Measurements from ENCODE around the gene WDR44. TPM values are rescaled to one million over a fixed set of nuclear protein-coding genes. Genes with fewer than 3 reads are reported as not detected.

WDR44 gene
- total RNA-seq, 1 donor from 2014 or later: 5.9 TPM

DNA sequence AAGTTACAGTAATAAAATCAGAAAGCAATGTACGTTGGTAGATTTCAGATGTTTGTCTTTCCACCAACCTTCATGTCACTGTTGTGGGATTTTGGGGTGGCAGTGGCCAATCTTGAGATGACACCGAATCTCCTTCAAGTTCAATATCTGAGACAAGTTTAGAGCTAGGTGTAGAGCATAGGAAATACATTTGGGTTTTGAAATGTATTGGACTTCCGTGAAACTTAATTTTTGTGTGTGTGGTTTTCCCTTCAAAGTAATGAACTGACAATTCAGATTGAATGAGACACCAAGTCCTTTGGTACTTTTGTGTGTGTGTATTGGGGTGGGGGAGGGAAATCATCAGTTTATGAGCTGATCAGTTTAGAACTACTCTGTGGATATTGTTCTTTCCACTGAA is 1.8 kb downstream of the WDR44 start:
- no peaks in the 10 kb centered on the region for H3K36me3 ChIP-seq
- H3K4me3 ChIP-seq: peak overlapping the region; percentile 5 to 89
- H3K27me3 ChIP-seq: no peaks in the 10 kb centered on the region
- peaks cover 3 to 4% of the 10 kb centered on the region in 2 donors for H3K4me1 ChIP-seq
- no peak overlapping the region for H3K27ac ChIP-seq
- DNase-seq (ENCODE audit: low spot score in 2 of 2): no peak
- intact Hi-C loops (cut with DNase I): loop anchor here (5.0 to 10.0 kb wide), 4 partner anchors 233 to 1507 kb away; partner anchors contain the start of genes IL13RA1, KLHL13 and UPF3B
- TF ChIP-seq CTCF (IDR thresholded peaks at IDR 0.05): no peak
- H3K9me3 ChIP-seq: no peaks in the 10 kb centered on the region

DNA sequence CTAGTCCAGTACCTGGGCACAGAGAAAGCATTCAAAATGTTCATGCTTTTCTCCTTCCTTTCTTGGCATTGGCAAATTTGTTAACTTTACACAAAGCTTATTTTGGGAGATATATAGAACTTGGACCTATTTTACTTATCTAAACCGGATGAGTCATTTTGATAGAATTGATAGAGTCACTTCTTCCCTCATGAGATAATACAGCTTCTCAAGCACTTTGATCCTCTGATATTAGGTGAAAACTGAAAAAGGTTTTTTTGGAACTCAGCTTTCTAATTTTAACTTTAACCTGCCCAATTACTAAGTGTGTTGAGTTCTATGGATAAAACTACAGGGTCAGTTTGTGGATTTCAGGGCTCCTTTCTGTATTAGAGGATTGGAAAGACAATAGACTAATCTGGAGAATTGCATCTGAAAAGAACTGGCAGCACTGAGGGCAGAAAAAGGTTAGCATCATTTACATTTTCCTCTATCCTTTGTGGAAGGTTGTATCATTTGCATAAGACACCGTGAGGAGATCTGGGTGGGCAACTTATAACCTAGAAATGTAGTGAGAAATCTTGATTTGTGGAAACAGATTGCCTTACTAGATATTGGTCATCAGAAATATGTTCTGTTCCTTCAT is 2.4 kb downstream of the WDR44 start:
- no peaks in the 10 kb centered on the region for H3K9me3 ChIP-seq
- no peak for TF ChIP-seq CTCF (IDR thresholded peaks at IDR 0.05)
- peak overlapping the region; percentile 5 to 89 for H3K4me3 ChIP-seq
- intact Hi-C loops (cut with DNase I): loop anchor here (5.0 to 10.0 kb wide), 4 partner anchors 233 to 1507 kb away; partner anchors contain the start of genes IL13RA1, KLHL13 and UPF3B
- peaks cover 3 to 4% of the 10 kb centered on the region in 2 donors for H3K4me1 ChIP-seq
- DNase-seq (ENCODE audit: low spot score in 2 of 2): no peak
- H3K36me3 ChIP-seq: no peaks in the 10 kb centered on the region
- H3K27ac ChIP-seq: no peak overlapping the region
- H3K27me3 ChIP-seq: no peaks in the 10 kb centered on the region

DNA sequence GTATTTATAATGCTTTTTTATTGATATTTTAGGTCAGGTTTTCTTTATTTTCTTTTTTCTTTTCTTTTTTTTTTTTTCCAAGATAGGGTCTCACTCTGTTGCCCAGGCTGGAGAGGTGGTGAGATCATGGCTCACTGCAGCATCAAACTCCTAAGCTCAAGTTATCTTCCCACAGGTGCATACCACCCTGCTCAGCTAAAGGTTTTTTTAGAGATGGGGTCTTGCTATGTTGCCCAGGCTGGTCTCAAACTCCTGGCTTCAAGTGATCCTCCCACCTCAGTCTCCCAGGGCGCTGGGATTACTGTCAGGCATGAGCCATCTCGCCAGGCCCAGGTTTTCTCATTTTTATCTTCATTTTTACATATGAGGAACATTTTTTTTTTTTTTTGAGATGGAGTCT is 3.3 kb downstream of the WDR44 start:
- DNase-seq (ENCODE audit: low spot score in 2 of 2): no peak
- intact Hi-C loops (cut with DNase I): loop anchor here (5.0 to 10.0 kb wide), 4 partner anchors 234 to 1506 kb away; partner anchors contain the start of genes IL13RA1, KLHL13 and UPF3B
- H3K27ac ChIP-seq: no peak overlapping the region
- H3K36me3 ChIP-seq: no peaks in the 10 kb centered on the region
- H3K4me1 ChIP-seq: peaks cover 3 to 4% of the 10 kb centered on the region in 2 donors
- no peaks in the 10 kb centered on the region for H3K9me3 ChIP-seq
- H3K4me3 ChIP-seq: no peak overlapping the region
- TF ChIP-seq CTCF (IDR thresholded peaks at IDR 0.05): no peak
- no peaks in the 10 kb centered on the region for H3K27me3 ChIP-seq

GRCh38 chrX:118350221-118350620 is 4.3 kb downstream of the WDR44 start:
- Histone ChIP-seq H3K9me3 (no peaks in the 10 kb centered on the region), H3K27ac (peak overlapping the region; percentile 24 to 57), H3K27me3 (no peaks in the 10 kb centered on the region), H3K36me3 (no peaks in the 10 kb centered on the region), H3K4me3 (no peak overlapping the region), H3K4me1 (peaks cover 3 to 4% of the 10 kb centered on the region in 2 donors)
- TF ChIP-seq CTCF (IDR thresholded peaks at IDR 0.05): no peak
- intact Hi-C loops (cut with DNase I): no loop called here
- no peak for DNase-seq (ENCODE audit: low spot score in 2 of 2)

DNA sequence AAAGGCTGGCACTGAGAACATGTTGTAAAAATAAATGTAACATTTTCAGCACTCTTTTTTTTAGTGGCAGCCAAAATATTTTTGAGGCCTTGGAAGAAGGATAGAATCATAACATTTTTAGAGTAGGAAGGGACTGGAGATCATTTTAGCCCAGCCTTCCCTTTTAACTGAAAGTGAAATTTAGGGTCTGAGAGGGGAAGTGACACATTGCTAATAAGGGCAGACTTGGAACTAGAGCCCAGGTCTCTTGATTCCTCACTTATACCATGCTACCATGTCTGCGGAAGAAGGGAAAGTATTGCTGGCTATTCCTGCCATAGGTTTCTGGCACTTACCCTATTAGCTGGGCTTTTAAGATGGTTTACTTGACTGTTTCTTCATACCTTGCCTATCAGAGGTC is 4.8 kb downstream of the WDR44 start:
- DNase-seq (ENCODE audit: low spot score in 2 of 2): no peak
- Histone ChIP-seq H3K9me3 (no peaks in the 10 kb centered on the region), H3K27ac (peak overlapping the region; percentile 29 to 57), H3K36me3 (no peaks in the 10 kb centered on the region), H3K27me3 (no peaks in the 10 kb centered on the region), H3K4me1 (peaks cover 3 to 4% of the 10 kb centered on the region in 2 donors), H3K4me3 (no peak overlapping the region)
- intact Hi-C loops (cut with DNase I): no loop called here
- TF ChIP-seq CTCF (IDR thresholded peaks at IDR 0.05): no peak

All from ascending aorta (tissue), 2 donors.